ENCODE data around the gene TNNI3K. TPM values are rescaled to one million over a fixed set of nuclear protein-coding genes. Genes with fewer than 3 reads are reported as not detected.
A peak's percentile ranks its signal among the peaks of the same experiment; 100 is the strongest.

Gene TNNI3K
- polyA plus RNA-seq, 1 of the 3 experiments (the other 2 are of a cell fraction) = 0.31 TPM

GRCh38 chr1:74412244-74412643 lies 177.1 kb downstream of the TNNI3K start (continued):
- TF ChIP-seq NFIC (IDR thresholded peaks at IDR 0.05; ENCODE audit: borderline replicate concordance) (no peak), CHD2 (IDR thresholded peaks at IDR 0.05; ENCODE audit: low read length, partially characterized antibody) (no peak), USF2 (IDR thresholded peaks at IDR 0.05; ENCODE audit: borderline replicate concordance, low read depth, low read length) (no peak), MXI1 (IDR thresholded peaks at IDR 0.05; ENCODE audit: low read depth, low read length) (no peak), CTCF (IDR thresholded peaks at IDR 0.05) (no peak), MEF2A (IDR thresholded peaks at IDR 0.05; ENCODE audit: borderline replicate concordance, low read depth) (no peak), MAX (IDR thresholded peaks at IDR 0.05; ENCODE audit: low read depth) (no peak), PBX3 (IDR thresholded peaks at IDR 0.05) (no peak)

GRCh38 chr1:74415935-74416334 lies 180.7 kb downstream of the TNNI3K start:
- WGBS (ENCODE audit: low lambda C conversion rate) = 23% methylated on average over 5 of the region's 5 CpGs
- POLR2A ChIA-PET = no interaction called here

More at GRCh38 chr1:74415935-74416334, 180.7 kb downstream of the TNNI3K start:
- H3K27ac ChIP-seq (ENCODE audit: low read depth in 2 of 2, low read length in 1 of 2) = no peak overlapping the region
- TF ChIP-seq EP300 (IDR thresholded peaks at IDR 0.05; ENCODE audit: borderline replicate concordance in 1 of 2, low read depth in 1 of 2, low read length in 1 of 2) (no peak), GATA2 (CRISPR knock-in tag; IDR thresholded peaks at IDR 0.05) (no peak), MEF2A (IDR thresholded peaks at IDR 0.05; ENCODE audit: borderline replicate concordance, low read depth) (no peak), EZH2phosphoT487 (IDR thresholded peaks at IDR 0.05; ENCODE audit: borderline replicate concordance, low read depth) (no peak), RXRA (IDR thresholded peaks at IDR 0.05; ENCODE audit: borderline replicate concordance, low read depth) (no peak), REST (IDR thresholded peaks at IDR 0.05; ENCODE audit: low read depth, low read length) (no peak), USF2 (IDR thresholded peaks at IDR 0.05; ENCODE audit: borderline replicate concordance, low read depth, low read length) (no peak)
- H3K9me3 ChIP-seq = no peaks in the 10 kb centered on the region
- H3K9me2 ChIP-seq = no peaks in the 10 kb centered on the region
- H3F3A ChIP-seq (replicated peaks; ENCODE audit: insufficient read depth) = no peaks in the 10 kb centered on the region
- H3K9ac ChIP-seq = no peak overlapping the region
- no peaks in the 10 kb centered on the region for H3K27me3 ChIP-seq (ENCODE audit: insufficient read depth)
- H3K4me3 ChIP-seq (ENCODE audit: low read depth in 2 of 2, low read length in 1 of 2) = no peak overlapping the region
- no peak overlapping the region for H3K4me2 ChIP-seq
- 0 out of 2 replicates have a peak overlapping the region, but pooled peaks have one; percentile 16 for H2AFZ ChIP-seq (ENCODE audit: low read depth)
- CTCF ChIA-PET = no interaction called here
- no peaks in the 10 kb centered on the region for H3K36me3 ChIP-seq (replicated peaks in 1 of 2; ENCODE audit: control insufficient read depth in 1 of 2, insufficient read depth in 2 of 2, low read length in 1 of 2)
- no peaks in the 10 kb centered on the region for H4K20me1 ChIP-seq (ENCODE audit: insufficient read depth)
- no peaks in the 10 kb centered on the region for H3K79me2 ChIP-seq (ENCODE audit: insufficient read depth)
- no peaks in the 10 kb centered on the region for H3K4me1 ChIP-seq (ENCODE audit: control insufficient read depth in 1 of 2, insufficient read depth in 2 of 2, low read depth in 1 of 2, low read length in 1 of 2)
- no peak for DNase-seq

Measured in SK-N-SH (cell line).